CD4-positive, alpha-beta T cell treated with Interleukin-10 for 1 hour (primary cell): ENCODE results near the gene TPST2.

Experiments used
- DNase-seq: peaks from one replicate; pipeline ENCODE4 v3.0.0-alpha.2; 2020

TPST2 gene

GRCh38 chr22:26579331-26579886 is 10.5 kb downstream of the TPST2 start:
- DNase-seq = peak; percentile 56

DNA sequence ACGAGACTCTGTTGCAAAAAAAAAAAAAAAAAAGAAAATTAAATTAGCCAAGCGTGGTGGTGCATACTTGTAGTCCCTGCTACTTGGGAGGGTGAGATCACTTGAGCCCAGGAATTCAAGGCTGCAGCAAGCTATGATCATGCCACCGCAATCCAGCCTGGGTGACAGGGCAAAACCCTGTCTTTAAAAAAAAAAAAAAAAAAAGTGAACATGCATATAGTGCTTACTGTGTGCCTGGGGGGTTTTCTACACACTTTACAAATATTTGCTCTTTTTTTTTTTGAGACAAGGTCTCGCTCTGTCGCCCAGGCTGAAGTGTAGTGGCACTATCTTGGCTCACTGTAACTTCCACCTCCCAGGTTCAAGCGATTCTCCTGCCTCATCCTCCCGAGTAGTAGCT is 12.9 kb downstream of the TPST2 start:
- no peak for DNase-seq

GRCh38 chr22:26576026-26576680 is 13.8 kb downstream of the TPST2 start:
- no peak for DNase-seq

- DNase-seq = no peak
These were observed 15.8 kb downstream of the TPST2 start for GRCh38 chr22:26574001-26574723.

DNA sequence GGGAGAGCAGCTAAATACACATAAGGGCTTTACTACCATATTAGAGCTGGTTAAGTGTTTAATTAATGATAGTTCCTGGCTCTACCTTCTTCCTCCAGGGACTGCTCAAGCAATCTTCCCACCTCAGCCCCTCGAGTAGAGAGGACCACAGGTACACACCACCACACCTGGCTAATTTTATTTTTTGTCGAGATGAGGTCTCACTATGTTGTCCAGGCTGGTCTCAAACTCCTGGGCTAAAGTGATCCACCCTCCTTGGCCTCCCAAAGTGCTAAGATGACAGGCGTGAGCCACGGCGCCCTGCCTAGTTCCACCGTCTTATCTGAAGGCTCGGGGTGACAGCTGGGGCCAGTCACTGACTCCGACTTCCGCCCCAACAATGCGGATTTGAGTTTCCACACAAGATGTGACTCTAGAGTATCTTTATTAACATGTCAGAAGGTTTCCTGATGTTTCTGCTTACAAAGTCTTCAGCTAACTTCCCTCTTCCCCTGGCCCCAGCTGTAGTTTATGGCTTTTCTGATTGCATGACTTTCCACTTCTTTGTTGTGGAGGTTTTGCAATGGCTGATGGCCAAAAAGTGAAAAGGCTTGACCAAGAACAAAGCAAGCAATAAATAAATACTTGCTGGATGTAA is 16.8 kb downstream of the TPST2 start:
- DNase-seq = peak; percentile 19

DNA sequence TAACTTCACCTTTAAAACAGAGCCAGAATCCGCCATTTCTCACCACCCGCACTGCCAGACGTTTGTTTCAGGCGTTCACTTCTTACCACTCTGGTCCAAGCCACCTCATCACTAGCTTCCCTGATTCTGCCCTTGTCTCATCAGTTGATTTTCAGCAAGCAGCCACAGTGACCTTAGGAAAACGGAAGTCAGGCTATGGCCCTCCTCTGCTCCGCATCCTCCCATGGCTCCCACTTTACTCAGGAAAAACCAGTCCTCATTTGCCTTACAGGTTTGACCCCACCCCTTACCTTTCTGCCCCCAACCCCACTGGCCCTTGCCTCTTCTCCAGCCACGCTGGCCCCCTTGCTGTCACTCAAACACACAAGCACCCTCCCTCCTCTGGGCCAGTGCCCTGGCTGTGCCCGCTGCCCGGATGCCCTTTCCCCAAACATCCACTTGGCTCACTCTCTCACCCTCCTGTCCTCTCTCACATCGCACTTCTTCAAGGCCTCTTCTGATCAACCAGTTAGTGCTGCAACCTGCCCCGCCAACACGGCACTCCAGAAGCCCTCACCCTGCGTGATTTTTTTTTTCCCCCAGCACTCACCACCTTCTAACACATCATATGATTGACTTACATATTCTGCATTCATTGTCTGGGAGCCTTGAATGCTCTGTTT is 18.9 kb downstream of the TPST2 start:
- no peak for DNase-seq

DNA sequence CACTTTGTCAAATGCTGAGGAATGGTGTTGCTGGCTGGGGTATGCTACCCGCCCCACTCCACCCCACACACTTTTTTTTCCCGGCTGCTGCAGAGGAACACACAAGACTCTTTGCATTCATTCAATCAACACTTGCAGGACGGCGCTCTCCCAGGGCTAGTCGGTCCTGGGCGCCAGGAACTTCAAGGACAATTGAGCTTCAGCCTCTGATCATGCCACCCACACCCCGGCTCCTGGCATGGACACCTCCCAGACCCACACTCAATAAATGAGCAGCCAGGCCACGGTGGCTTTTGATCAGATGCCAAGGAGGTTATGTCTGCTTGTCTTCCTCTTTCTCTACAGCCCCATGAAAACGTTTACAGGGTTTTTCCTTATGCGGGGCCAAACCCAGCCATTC is 19.8 kb downstream of the TPST2 start:
- no peak for DNase-seq

DNA sequence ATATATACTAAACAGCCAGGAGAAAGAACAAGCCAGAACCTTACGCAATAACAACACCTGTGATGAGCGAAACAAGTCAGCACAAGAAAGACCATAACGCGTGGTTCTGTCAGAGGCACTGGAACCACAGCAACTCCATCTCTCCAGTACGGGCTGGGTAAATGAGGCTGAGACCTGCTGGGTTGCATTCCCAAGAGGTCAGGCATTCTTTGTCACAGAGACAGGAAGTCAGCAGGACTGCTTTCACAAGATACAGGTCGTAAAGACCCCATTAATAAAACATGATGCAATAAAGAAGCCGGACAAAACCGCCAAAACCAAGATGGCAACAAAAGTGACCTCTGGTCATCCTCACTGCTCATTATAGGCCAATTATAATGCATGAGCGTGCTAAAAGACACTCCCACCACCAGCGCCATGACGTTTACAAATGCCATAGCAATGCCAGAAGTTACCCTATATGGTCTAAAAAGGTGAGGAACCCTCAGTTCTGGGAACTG is 21.7 kb downstream of the TPST2 start:
- DNase-seq = no peak

- DNase-seq = no peak
These were observed 22.3 kb downstream of the TPST2 start for GRCh38 chr22:26567610-26568009.

- DNase-seq = no peak
These were observed 22.9 kb downstream of the TPST2 start for GRCh38 chr22:26566994-26567393.

- peak; percentile 26 for DNase-seq
These were observed 24.0 kb downstream of the TPST2 start for GRCh38 chr22:26565889-26566288.

GRCh38 chr22:26565181-26565580 is 24.8 kb downstream of the TPST2 start:
- no peak for DNase-seq

DNA sequence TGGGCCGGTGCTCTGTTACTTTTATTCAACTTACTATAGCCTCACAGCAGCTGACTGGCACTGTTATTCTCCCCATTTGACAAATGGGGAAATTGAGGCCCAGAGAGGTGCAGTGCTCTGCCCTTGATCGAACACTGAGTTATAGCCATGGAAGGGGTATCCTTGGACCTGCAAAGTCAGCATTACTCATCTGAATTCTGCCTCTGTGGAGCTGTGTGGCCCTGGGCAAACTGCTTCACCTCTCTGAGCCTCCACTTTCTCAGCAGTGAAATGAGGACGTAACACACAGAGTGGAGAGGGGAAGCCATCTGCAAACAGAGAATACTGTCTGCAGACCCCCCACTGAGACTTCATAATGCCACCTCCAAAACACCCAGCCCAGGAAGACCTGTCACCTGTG is 25.3 kb downstream of the TPST2 start:
- no peak for DNase-seq

DNA sequence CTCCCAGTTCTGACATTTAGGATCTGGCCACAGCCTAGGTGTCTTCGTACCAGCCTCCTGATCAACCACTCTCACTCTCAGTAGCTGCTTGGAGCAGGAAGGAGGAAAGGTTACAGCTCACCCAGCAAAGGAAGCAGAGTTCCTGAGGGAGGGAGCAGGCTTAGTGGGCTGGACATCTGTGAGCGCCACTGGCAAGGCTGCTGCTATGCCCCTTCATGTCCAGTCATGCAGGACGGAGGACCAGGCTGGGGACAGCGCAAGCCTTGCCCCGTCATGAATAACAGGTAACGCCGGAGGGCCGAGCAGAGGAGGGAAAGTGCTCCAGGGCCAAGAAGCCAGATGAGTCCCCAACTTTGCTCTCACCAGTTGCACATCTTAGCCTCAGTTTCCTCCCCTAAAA is 25.8 kb downstream of the TPST2 start:
- DNase-seq = no peak

DNA sequence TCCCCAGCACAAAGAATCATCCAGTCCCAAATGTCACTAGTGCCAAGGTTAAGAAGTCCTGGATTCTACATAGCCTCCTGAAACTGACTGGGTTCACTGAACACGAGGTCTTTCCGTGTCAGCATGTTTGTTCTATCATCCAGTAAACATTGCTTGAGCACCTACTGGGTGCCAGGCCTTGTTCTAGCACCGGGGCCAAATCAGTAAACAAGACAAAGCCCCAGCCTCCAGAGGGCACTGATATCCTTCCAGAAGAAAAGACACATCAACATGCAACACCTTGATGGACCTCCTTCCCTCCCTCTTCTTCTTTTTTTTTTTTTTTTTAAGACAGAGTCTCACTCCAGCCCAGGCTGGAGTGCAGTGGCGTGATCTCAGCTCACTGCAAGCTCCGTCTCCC is 26.9 kb downstream of the TPST2 start:
- peak; percentile 39 for DNase-seq

GRCh38 chr22:26561756-26562417 is 28.0 kb downstream of the TPST2 start:
- DNase-seq = no peak

- DNase-seq = no peak
These were observed 29.9 kb downstream of the TPST2 start for GRCh38 chr22:26559961-26560575.

GRCh38 chr22:26558248-26558895 is 31.6 kb downstream of the TPST2 start:
- DNase-seq = no peak

- DNase-seq = no peak
These were observed 33.0 kb downstream of the TPST2 start for GRCh38 chr22:26556904-26557303.

GRCh38 chr22:26555478-26555877 is 34.5 kb downstream of the TPST2 start:
- no peak for DNase-seq

- DNase-seq = no peak
These were observed 35.0 kb downstream of the TPST2 start for GRCh38 chr22:26554956-26555355.
